Measurements from ENCODE around the gene TSC1. TPM values are rescaled to one million over a fixed set of nuclear protein-coding genes. Genes with fewer than 3 reads are reported as not detected.
A peak's percentile ranks its signal among the peaks of the same experiment; 100 is the strongest.

TSC1 gene
- total RNA-seq, 1 experiment from 2014 or later: 19.3 TPM

- H3K27me3 ChIP-seq (ENCODE audit: low read length): peaks cover 15% of the 10 kb centered on the region
Measured at GRCh38 chr9:132978112-132978450, 33.7 kb upstream of the TSC1 start.

GRCh38 chr9:132976571-132976970, 32.2 kb upstream of the TSC1 start:
- Histone ChIP-seq H4K20me1 (ENCODE audit: low read length) (no peaks in the 10 kb centered on the region), H3K9me2 (replicated peaks; ENCODE audit: low read length) (no peaks in the 10 kb centered on the region), H3K79me2 (ENCODE audit: low read length) (no peaks in the 10 kb centered on the region), H3K27me3 (ENCODE audit: low read length) (peaks cover 15% of the 10 kb centered on the region), H3F3A (ENCODE audit: low read length, unreplicated experiment) (no peaks in the 10 kb centered on the region), H3K4me3 (ENCODE audit: low read length) (no peak overlapping the region), H3K4me2 (ENCODE audit: low read length) (no peak overlapping the region), H3K9ac (ENCODE audit: low read length) (no peak overlapping the region), H2AFZ (ENCODE audit: low read length) (no peak overlapping the region), H3K27ac (ENCODE audit: low read length) (no peak overlapping the region), H3K36me3 (ENCODE audit: low read depth, low read length) (no peaks in the 10 kb centered on the region), H3K9me3 (ENCODE audit: low read length) (no peaks in the 10 kb centered on the region), H3K4me1 (ENCODE audit: insufficient read depth, low read length) (no peaks in the 10 kb centered on the region)
- BruUV-seq (replicated peaks): no TSS peak
- CTCF ChIA-PET: interaction anchor here (0.6 kb wide), 1 partner anchor 18 kb away, joined by 3 read pairs; no protein-coding TSS in a partner anchor
- DNase-seq: no peak
- intact Hi-C loops (cut with micrococcal nuclease): no loop called here
- no peak for TF ChIP-seq EZH2phosphoT487 (IDR thresholded peaks at IDR 0.05; ENCODE audit: borderline replicate concordance, low read length)
- TF ChIP-seq, protein P1, sequence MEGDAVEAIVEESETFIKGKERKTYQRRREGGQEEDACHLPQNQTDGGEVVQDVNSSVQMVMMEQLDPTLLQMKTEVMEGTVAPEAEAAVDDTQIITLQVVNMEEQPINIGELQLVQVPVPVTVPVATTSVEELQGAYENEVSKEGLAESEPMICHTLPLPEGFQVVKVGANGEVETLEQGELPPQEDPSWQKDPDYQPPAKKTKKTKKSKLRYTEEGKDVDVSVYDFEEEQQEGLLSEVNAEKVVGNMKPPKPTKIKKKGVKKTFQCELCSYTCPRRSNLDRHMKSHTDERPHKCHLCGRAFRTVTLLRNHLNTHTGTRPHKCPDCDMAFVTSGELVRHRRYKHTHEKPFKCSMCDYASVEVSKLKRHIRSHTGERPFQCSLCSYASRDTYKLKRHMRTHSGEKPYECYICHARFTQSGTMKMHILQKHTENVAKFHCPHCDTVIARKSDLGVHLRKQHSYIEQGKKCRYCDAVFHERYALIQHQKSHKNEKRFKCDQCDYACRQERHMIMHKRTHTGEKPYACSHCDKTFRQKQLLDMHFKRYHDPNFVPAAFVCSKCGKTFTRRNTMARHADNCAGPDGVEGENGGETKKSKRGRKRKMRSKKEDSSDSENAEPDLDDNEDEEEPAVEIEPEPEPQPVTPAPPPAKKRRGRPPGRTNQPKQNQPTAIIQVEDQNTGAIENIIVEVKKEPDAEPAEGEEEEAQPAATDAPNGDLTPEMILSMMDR (conservative IDR thresholded peaks at IDR 0.05; ENCODE audit: low read depth, low read length): no peak
- no peak for TF ChIP-seq EZH2 (IDR thresholded peaks at IDR 0.05; ENCODE audit: low read length, unreplicated experiment)
- ATAC-seq: no peak
- POLR2A ChIA-PET (ENCODE audit: unreplicated experiment): no interaction called here

More at GRCh38 chr9:132978112-132978450, 33.7 kb upstream of the TSC1 start:
- ChIA-PET CTCF (no interaction called here), POLR2A (ENCODE audit: unreplicated experiment) (no interaction called here)
- Histone ChIP-seq H3F3A (ENCODE audit: low read length, unreplicated experiment) (no peaks in the 10 kb centered on the region), H4K20me1 (ENCODE audit: low read length) (no peaks in the 10 kb centered on the region), H3K9me3 (ENCODE audit: low read length) (no peaks in the 10 kb centered on the region), H3K27ac (ENCODE audit: low read length) (no peak overlapping the region), H3K4me3 (ENCODE audit: low read length) (no peak overlapping the region), H3K79me2 (ENCODE audit: low read length) (no peaks in the 10 kb centered on the region), H3K9ac (ENCODE audit: low read length) (no peak overlapping the region), H3K4me2 (ENCODE audit: low read length) (peak overlapping the region; percentile 61; the same call in 1 of the 2 replicates), H3K4me1 (ENCODE audit: insufficient read depth, low read length) (no peaks in the 10 kb centered on the region), H2AFZ (ENCODE audit: low read length) (0 out of 2 replicates have a peak overlapping the region, but pooled peaks have one; percentile 38), H3K36me3 (ENCODE audit: low read depth, low read length) (no peaks in the 10 kb centered on the region), H3K9me2 (replicated peaks; ENCODE audit: low read length) (no peaks in the 10 kb centered on the region)
- ATAC-seq (no peak), DNase-seq (no peak)
- no TSS peak for BruUV-seq (replicated peaks)
- TF ChIP-seq EZH2 (IDR thresholded peaks at IDR 0.05; ENCODE audit: low read length, unreplicated experiment) (no peak), EZH2phosphoT487 (IDR thresholded peaks at IDR 0.05; ENCODE audit: borderline replicate concordance, low read length) (no peak)
- TF ChIP-seq, protein P1 (conservative IDR thresholded peaks at IDR 0.05; ENCODE audit: low read depth, low read length): no peak
- intact Hi-C loops (cut with micrococcal nuclease): no loop called here

GRCh38 chr9:132975961-132976360, 31.5 kb upstream of the TSC1 start:
- no peak overlapping the region for H3K4me3 ChIP-seq (ENCODE audit: low read length)
- CTCF ChIA-PET: interaction anchor here (0.6 kb wide), 1 partner anchor 19 kb away, joined by 3 read pairs; no protein-coding TSS in a partner anchor
- no TSS peak for BruUV-seq (replicated peaks)
- no peaks in the 10 kb centered on the region for H3K4me1 ChIP-seq (ENCODE audit: insufficient read depth, low read length)
- no peaks in the 10 kb centered on the region for H3K9me3 ChIP-seq (ENCODE audit: low read length)
- no peak for DNase-seq
- H3K36me3 ChIP-seq (ENCODE audit: low read depth, low read length): no peaks in the 10 kb centered on the region
- H3K9me2 ChIP-seq (replicated peaks; ENCODE audit: low read length): no peaks in the 10 kb centered on the region
- H3K27me3 ChIP-seq (ENCODE audit: low read length): peaks cover 15% of the 10 kb centered on the region
- no peak for TF ChIP-seq EZH2 (IDR thresholded peaks at IDR 0.05; ENCODE audit: low read length, unreplicated experiment)
- TF ChIP-seq, protein P1 (conservative IDR thresholded peaks at IDR 0.05; ENCODE audit: low read depth, low read length): no peak
- TF ChIP-seq EZH2phosphoT487 (IDR thresholded peaks at IDR 0.05; ENCODE audit: borderline replicate concordance, low read length): no peak
- no peaks in the 10 kb centered on the region for H3F3A ChIP-seq (ENCODE audit: low read length, unreplicated experiment)
- intact Hi-C loops (cut with micrococcal nuclease): no loop called here
- H3K79me2 ChIP-seq (ENCODE audit: low read length): no peaks in the 10 kb centered on the region
- no peak overlapping the region for H2AFZ ChIP-seq (ENCODE audit: low read length)
- no peak overlapping the region for H3K27ac ChIP-seq (ENCODE audit: low read length)
- H3K4me2 ChIP-seq (ENCODE audit: low read length): no peak overlapping the region
- POLR2A ChIA-PET (ENCODE audit: unreplicated experiment): no interaction called here
- no peaks in the 10 kb centered on the region for H4K20me1 ChIP-seq (ENCODE audit: low read length)
- no peak for ATAC-seq
- H3K9ac ChIP-seq (ENCODE audit: low read length): no peak overlapping the region

Data from PC-3 (cell line).